Type B pancreatic cell (in vitro differentiated cells): ENCODE results near the gene CA14. TPM values are rescaled to one million over a fixed set of nuclear protein-coding genes. Genes with fewer than 3 reads are reported as not detected.
A peak's percentile ranks its signal among the peaks of the same experiment; 100 is the strongest.
"Not testable (repeated sequence)": the region's sequence is repeated elsewhere in the genome, so short reads cannot be mapped to it uniquely, and the experiment has no call there.

Experiments
- DNase-seq: peaks from one replicate; pipeline ENCODE4 v3.0.0; 2021; ENCODE audit warnings: mixed read lengths; ENCODE audit not compliant: unreplicated experiment; ENCODE audit errors: extremely low spot score
- H3K27ac Mint-ChIP-seq: 2 replicates; pipeline ENCODE4 v1.8.0; 2021; ENCODE audit warnings: mild to moderate bottlenecking, mixed read lengths
- H3K27me3 Mint-ChIP-seq: 2 replicates; pipeline ENCODE4 v1.8.0; 2021; ENCODE audit warnings: mixed read lengths
- H3K36me3 Mint-ChIP-seq: 2 replicates; pipeline ENCODE4 v1.8.0; 2021; ENCODE audit warnings: mixed read lengths
- H3K4me1 Mint-ChIP-seq: one replicate; pipeline ENCODE4 v1.8.0; 2021; ENCODE audit warnings: mixed read lengths; ENCODE audit not compliant: unreplicated experiment
- H3K4me3 Mint-ChIP-seq: 2 replicates; pipeline ENCODE4 v1.8.0; 2021; ENCODE audit warnings: mild to moderate bottlenecking, mixed read lengths
- H3K9me3 Mint-ChIP-seq: 2 replicates; pipeline ENCODE4 v1.8.0; 2021; ENCODE audit warnings: mixed read lengths
- total RNA-seq: library from RNA; stranded (reverse); gene quantifications from 2 replicates; pipeline ENCODE4 v1.2.1, GENCODE V29; 2021; ENCODE audit warnings: low replicate concordance
- TF ChIP-seq, protein P1 (sequence below): fragments of 200-600 bp; sonication (generic); conservative IDR thresholded peaks from 2 replicates; pipeline ENCODE4 v1.5.0; 2021; ENCODE audit warnings: antibody characterized with exemption, mild to moderate bottlenecking

The CA14 gene
- total RNA-seq, 1 donor from 2014 or later: 42.9 TPM

DNA sequence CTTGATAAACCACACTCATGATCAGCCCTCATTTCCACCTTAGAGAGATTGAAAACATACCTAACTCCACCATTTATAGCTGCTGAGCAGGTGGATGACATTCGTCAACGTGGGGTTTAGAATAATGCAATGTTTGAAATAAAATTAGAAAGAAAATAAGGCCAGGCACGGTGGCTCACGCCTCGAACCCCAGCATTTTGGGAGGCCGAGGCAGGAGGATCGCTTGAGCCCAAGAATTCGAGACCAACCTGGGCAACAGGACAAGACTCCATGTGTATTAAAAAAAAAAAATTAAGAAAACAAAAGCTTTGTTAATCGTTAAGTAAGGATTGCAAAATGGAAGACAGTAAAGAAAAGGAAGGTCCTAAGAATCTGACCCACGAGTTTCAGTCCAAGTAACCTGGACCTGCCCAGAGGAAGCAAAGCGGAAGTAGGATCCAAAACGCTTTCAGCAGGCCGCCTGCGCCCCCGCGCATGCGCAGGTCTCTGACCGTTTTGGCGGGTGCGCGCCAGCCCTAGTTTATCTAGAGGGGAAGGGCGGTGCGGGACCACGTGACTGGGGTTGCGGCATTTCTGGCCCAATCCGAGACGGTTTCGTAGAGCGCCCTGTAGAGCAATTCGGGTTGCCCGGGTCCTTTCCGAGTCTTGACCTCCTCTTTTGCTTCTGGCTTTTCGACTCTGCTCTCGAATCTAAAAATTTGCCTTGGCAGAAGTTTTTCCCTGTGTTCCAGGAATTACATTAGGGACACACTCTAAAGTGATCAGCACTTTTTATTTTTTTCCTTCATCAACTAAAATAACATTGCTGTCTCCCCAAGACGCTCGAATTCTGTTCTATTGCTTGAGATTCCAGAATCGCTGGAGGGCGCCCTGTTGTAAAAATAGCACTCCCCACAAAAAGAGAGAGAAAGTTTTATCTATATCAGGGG lies 44.1 kb upstream of the CA14 start:
- peak overlapping the region; percentile 92 for H3K4me3 Mint-ChIP-seq
- TF ChIP-seq, protein P1, sequence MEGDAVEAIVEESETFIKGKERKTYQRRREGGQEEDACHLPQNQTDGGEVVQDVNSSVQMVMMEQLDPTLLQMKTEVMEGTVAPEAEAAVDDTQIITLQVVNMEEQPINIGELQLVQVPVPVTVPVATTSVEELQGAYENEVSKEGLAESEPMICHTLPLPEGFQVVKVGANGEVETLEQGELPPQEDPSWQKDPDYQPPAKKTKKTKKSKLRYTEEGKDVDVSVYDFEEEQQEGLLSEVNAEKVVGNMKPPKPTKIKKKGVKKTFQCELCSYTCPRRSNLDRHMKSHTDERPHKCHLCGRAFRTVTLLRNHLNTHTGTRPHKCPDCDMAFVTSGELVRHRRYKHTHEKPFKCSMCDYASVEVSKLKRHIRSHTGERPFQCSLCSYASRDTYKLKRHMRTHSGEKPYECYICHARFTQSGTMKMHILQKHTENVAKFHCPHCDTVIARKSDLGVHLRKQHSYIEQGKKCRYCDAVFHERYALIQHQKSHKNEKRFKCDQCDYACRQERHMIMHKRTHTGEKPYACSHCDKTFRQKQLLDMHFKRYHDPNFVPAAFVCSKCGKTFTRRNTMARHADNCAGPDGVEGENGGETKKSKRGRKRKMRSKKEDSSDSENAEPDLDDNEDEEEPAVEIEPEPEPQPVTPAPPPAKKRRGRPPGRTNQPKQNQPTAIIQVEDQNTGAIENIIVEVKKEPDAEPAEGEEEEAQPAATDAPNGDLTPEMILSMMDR: peak; percentile 54
- no peaks in the 10 kb centered on the region for H3K27me3 Mint-ChIP-seq
- peaks cover 12% of the 10 kb centered on the region for H3K4me1 Mint-ChIP-seq
- peak overlapping the region; percentile 93 for H3K27ac Mint-ChIP-seq
- peaks cover under 1% of the 10 kb centered on the region for H3K36me3 Mint-ChIP-seq
- DNase-seq: peak; percentile 92
- peaks cover 3% of the 10 kb centered on the region for H3K9me3 Mint-ChIP-seq

DNA sequence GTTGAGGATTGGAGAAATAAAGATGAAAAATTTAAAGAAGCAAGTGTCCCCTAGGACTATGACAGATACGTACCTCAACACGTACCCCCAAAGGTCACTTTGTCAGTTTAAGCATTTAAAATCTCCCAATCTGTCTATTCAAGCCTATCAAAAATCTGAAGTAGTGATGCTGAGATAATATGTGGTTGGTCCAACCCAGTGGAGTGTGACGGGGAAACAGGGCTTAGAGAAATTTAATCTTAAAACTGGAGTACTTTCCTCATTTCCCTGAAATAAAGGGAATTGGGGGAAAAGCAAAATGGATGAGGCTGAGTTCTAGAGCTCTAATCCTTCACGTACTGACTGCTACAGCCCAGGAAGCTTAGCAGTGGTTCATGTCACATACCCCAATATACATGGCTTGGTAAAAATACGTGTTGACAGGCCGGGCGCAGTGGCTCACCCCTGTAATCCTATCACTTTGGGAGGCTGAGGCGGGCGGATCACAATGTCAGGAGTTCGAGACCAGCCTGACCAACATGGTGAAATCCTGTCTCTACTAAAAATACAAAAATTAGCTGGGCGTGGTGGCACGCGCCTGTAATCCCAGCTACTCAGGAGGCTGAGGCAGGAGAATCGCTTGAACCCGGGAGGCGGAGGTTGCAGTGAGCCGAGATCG lies 43.3 kb upstream of the CA14 start:
- TF ChIP-seq, protein P1: peak; percentile 1
- Mint-ChIP-seq H3K27ac (peak overlapping the region; percentile 93), H3K4me1 (peaks cover 12% of the 10 kb centered on the region), H3K4me3 (peak overlapping the region; percentile 92)
- H3K27me3 Mint-ChIP-seq, DNase-seq, H3K9me3 Mint-ChIP-seq, H3K36me3 Mint-ChIP-seq: not testable (repeated sequence)

DNA sequence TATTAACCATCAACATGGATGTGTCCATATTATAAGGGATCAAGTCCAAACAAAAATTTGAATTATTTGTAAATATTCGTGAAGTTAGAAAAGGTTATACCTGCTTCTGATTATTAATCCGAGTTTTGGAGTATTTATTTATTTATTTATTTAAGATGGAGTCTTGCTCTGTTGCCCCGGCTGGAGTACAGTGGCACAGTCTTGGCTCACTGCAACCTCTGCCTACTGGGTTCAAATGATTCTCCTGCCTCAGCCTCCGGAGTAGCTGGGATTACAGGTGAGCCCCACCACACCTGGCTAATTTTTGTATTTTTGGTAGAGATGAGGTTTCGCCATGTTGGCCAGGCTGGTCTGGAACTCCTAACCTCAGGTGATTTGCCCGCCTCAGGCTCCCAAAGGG lies 41.7 kb upstream of the CA14 start:
- not testable (repeated sequence) for H3K27ac Mint-ChIP-seq, DNase-seq, H3K4me3 Mint-ChIP-seq, H3K36me3 Mint-ChIP-seq, H3K27me3 Mint-ChIP-seq, H3K9me3 Mint-ChIP-seq
- peaks cover 12% of the 10 kb centered on the region for H3K4me1 Mint-ChIP-seq

DNA sequence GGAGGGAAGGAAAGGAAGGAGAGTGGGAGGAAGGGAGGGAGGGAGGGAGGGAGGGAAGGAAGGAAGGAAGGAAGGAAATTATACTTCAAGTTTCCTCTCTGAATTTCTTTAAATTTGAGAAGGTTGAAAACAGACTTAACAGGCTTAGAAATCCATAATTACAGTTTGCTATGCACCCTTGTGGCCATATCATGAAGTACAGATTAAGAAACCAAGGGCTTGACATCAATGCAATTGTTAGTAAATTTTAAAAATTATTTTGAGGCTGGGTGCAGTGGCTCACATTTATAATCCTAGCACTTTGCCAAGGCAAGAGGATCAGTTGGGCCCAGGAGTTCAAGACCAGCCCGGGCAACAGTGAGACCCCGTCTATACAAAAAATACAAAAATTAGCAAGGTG lies 36.0 kb upstream of the CA14 start:
- H3K36me3 Mint-ChIP-seq: peaks cover 30% of the 10 kb centered on the region
- no peak for DNase-seq
- H3K9me3 Mint-ChIP-seq: no peaks in the 10 kb centered on the region
- no peak overlapping the region for H3K4me3 Mint-ChIP-seq
- TF ChIP-seq, protein P1: peak; percentile 70
- H3K27ac Mint-ChIP-seq: no peak overlapping the region
- H3K27me3 Mint-ChIP-seq: no peaks in the 10 kb centered on the region
- no peaks in the 10 kb centered on the region for H3K4me1 Mint-ChIP-seq

DNA sequence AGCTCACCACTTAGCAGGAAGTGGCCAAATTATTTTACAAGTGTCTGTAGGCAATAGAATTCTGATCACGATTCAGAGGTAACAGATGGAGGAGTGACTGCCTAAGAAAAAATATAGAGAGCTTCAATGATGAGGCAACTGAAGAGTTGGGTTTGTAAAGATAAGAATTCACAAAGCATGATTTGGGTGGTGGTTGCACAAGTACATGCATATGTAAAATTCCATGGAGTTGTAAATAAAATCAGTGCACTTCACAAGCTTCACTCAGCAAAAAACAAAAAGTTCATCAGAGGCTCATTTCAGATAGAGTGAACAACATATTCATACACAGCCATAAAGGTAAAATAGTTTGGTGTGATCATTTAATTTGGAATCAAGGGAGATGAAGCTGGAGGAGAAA lies 32.6 kb upstream of the CA14 start:
- Mint-ChIP-seq H3K27ac (no peak overlapping the region), H3K4me1 (no peaks in the 10 kb centered on the region), H3K27me3 (no peaks in the 10 kb centered on the region), H3K4me3 (no peak overlapping the region), H3K36me3 (peaks cover 44% of the 10 kb centered on the region), H3K9me3 (no peaks in the 10 kb centered on the region)
- TF ChIP-seq, protein P1: no peak
- DNase-seq: no peak

DNA sequence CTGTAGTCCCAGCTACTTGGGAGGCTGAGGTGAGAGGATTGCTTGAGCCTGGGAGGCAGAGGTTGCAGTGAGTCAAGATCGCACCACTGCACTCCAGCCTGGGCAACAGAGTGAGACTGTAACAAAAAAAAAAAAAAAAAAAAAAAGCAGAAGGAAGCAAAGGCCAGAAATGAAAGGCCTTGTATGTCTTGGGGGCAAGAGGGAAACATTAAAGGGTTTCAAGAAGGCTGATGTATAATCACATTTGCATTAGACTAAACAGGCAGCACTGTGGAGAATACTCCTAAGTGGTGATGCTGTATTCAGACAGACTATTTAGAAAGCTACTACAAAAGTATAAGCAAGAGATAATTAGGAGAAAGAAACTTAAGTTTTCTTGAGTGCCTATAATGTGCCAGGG lies 32.0 kb upstream of the CA14 start:
- TF ChIP-seq, protein P1: no peak
- Mint-ChIP-seq H3K27me3 (no peaks in the 10 kb centered on the region), H3K27ac (no peak overlapping the region), H3K36me3 (peaks cover 44% of the 10 kb centered on the region), H3K9me3 (no peaks in the 10 kb centered on the region), H3K4me3 (no peak overlapping the region), H3K4me1 (no peaks in the 10 kb centered on the region)
- DNase-seq: no peak
